Chondrocyte (in vitro differentiated cells): Measurements from ENCODE around the gene SLC22A5. TPM values are rescaled to one million over a fixed set of nuclear protein-coding genes. Genes with fewer than 3 reads are reported as not detected.
"Not testable (repeated sequence)": the region's sequence is repeated elsewhere in the genome, so short reads cannot be mapped to it uniquely, and the experiment has no call there.

ENCODE experiments used
- DNase-seq: peaks from one replicate; pipeline ENCODE4 v3.0.0; 2021; ENCODE audit warnings: mixed read lengths, low spot score
- H3K27ac Mint-ChIP-seq: one replicate; pipeline ENCODE4 v1.8.0; 2021; ENCODE audit warnings: mild to moderate bottlenecking, moderate library complexity, mixed read lengths; ENCODE audit not compliant: unreplicated experiment
- H3K27me3 Mint-ChIP-seq: 2 replicates; pipeline ENCODE4 v1.8.0; 2021; ENCODE audit warnings: low read depth, mixed read lengths
- H3K36me3 Mint-ChIP-seq: 2 replicates; pipeline ENCODE4 v1.8.0; 2021; ENCODE audit warnings: low read depth, mixed read lengths
- H3K4me1 Mint-ChIP-seq: 2 replicates; pipeline ENCODE4 v1.8.0; 2021; ENCODE audit warnings: low read depth, mild to moderate bottlenecking, mixed read lengths
- H3K4me3 Mint-ChIP-seq: one replicate; pipeline ENCODE4 v1.8.0; 2021; ENCODE audit warnings: mild to moderate bottlenecking, moderate library complexity, mixed read lengths; ENCODE audit not compliant: unreplicated experiment
- H3K9me3 Mint-ChIP-seq: 2 replicates; pipeline ENCODE4 v1.8.0; 2021; ENCODE audit warnings: low read depth, mixed read lengths
- CTCF ChIP-seq: fragments of 200-600 bp; sonication (generic); IDR thresholded peaks from 2 replicates; pipeline ENCODE4 v1.5.0; 2021; ENCODE audit warnings: antibody characterized with exemption, mild to moderate bottlenecking, moderate library complexity
- total RNA-seq: library from RNA; stranded (reverse); gene quantifications from 3 replicates; pipeline ENCODE4 v1.2.1, GENCODE V29; 2021

The SLC22A5 gene
- total RNA-seq, 1 donor from 2014 or later: 6.1 TPM

- no peak for DNase-seq
- Mint-ChIP-seq H3K4me3 (no peak overlapping the region), H3K27me3 (peaks cover 4% of the 10 kb centered on the region), H3K27ac (no peak overlapping the region), H3K9me3 (peaks cover 5% of the 10 kb centered on the region), H3K36me3 (peaks cover 22% of the 10 kb centered on the region), H3K4me1 (no peaks in the 10 kb centered on the region)
- no peak for TF ChIP-seq CTCF
Measured at GRCh38 chr5:132397224-132397623, 27.7 kb downstream of the SLC22A5 start.

GRCh38 chr5:132397936-132398675 lies 28.6 kb downstream of the SLC22A5 start:
- H3K27ac Mint-ChIP-seq, H3K4me3 Mint-ChIP-seq, H3K27me3 Mint-ChIP-seq, DNase-seq, H3K4me1 Mint-ChIP-seq, H3K9me3 Mint-ChIP-seq: not testable (repeated sequence)
- peaks cover 17% of the 10 kb centered on the region for H3K36me3 Mint-ChIP-seq

- DNase-seq, H3K27me3 Mint-ChIP-seq: not testable (repeated sequence)
Measured at GRCh38 chr5:132404041-132404440, 34.5 kb downstream of the SLC22A5 start.

GRCh38 chr5:132405646-132406045 lies 36.1 kb downstream of the SLC22A5 start:
- Mint-ChIP-seq H3K27ac (no peak overlapping the region), H3K27me3 (peaks cover 1% of the 10 kb centered on the region)

More at GRCh38 chr5:132404041-132404440, 34.5 kb downstream of the SLC22A5 start:
- not testable (repeated sequence) for H3K27ac Mint-ChIP-seq, H3K4me3 Mint-ChIP-seq, H3K36me3 Mint-ChIP-seq, H3K9me3 Mint-ChIP-seq, H3K4me1 Mint-ChIP-seq

GRCh38 chr5:132406144-132406783 lies 36.8 kb downstream of the SLC22A5 start:
- no peak overlapping the region for H3K4me3 Mint-ChIP-seq
- H3K27ac Mint-ChIP-seq: no peak overlapping the region
- no peaks in the 10 kb centered on the region for H3K27me3 Mint-ChIP-seq
- no peaks in the 10 kb centered on the region for H3K9me3 Mint-ChIP-seq
- no peak for DNase-seq
- no peak for TF ChIP-seq CTCF
- no peaks in the 10 kb centered on the region for H3K36me3 Mint-ChIP-seq
- peaks cover 12% of the 10 kb centered on the region for H3K4me1 Mint-ChIP-seq

More at GRCh38 chr5:132405646-132406045, 36.1 kb downstream of the SLC22A5 start:
- no peaks in the 10 kb centered on the region for H3K9me3 Mint-ChIP-seq
- no peaks in the 10 kb centered on the region for H3K36me3 Mint-ChIP-seq
- H3K4me3 Mint-ChIP-seq: no peak overlapping the region
- DNase-seq: no peak
- TF ChIP-seq CTCF: no peak
- peaks cover 10% of the 10 kb centered on the region for H3K4me1 Mint-ChIP-seq

GRCh38 chr5:132407970-132408369 lies 38.5 kb downstream of the SLC22A5 start:
- no peak for DNase-seq
- H3K4me1 Mint-ChIP-seq: peaks cover 29% of the 10 kb centered on the region
- no peaks in the 10 kb centered on the region for H3K9me3 Mint-ChIP-seq
- no peaks in the 10 kb centered on the region for H3K36me3 Mint-ChIP-seq
- H3K27me3 Mint-ChIP-seq: no peaks in the 10 kb centered on the region
- TF ChIP-seq CTCF: no peak
- H3K4me3 Mint-ChIP-seq: no peak overlapping the region
- no peak overlapping the region for H3K27ac Mint-ChIP-seq
